SK-N-SH (cell line): ENCODE results near the gene WDR88.

Experiments
- CTCF ChIP-seq: fragments of 200-600 bp; sonication (generic); IDR thresholded peaks from 2 replicates; pipeline ENCODE4 v1.6.1; 2017; ENCODE audit warnings: antibody characterized with exemption, mild to moderate bottlenecking, moderate library complexity
- USF2 ChIP-seq: fragments of 150-350 bp; IDR thresholded peaks from 2 replicates; pipeline ENCODE4 v1.6.1; 2017; ENCODE audit warnings: antibody characterized with exemption, low read length, low read depth, borderline replicate concordance

GRCh38 chr19:33174186-33174585, 42.3 kb downstream of the WDR88 start:
- TF ChIP-seq CTCF (no peak), USF2 (no peak)
